GM19193 (cell line): ENCODE results near the gene ASAP2.

Experiments
- POLR2A ChIP-seq: IDR thresholded peaks from 4 replicates; pipeline ENCODE4 v1.6.1; 2011; ENCODE audit not compliant: insufficient read depth, insufficient read length; ENCODE audit errors: extremely low read depth

ASAP2 gene

DNA sequence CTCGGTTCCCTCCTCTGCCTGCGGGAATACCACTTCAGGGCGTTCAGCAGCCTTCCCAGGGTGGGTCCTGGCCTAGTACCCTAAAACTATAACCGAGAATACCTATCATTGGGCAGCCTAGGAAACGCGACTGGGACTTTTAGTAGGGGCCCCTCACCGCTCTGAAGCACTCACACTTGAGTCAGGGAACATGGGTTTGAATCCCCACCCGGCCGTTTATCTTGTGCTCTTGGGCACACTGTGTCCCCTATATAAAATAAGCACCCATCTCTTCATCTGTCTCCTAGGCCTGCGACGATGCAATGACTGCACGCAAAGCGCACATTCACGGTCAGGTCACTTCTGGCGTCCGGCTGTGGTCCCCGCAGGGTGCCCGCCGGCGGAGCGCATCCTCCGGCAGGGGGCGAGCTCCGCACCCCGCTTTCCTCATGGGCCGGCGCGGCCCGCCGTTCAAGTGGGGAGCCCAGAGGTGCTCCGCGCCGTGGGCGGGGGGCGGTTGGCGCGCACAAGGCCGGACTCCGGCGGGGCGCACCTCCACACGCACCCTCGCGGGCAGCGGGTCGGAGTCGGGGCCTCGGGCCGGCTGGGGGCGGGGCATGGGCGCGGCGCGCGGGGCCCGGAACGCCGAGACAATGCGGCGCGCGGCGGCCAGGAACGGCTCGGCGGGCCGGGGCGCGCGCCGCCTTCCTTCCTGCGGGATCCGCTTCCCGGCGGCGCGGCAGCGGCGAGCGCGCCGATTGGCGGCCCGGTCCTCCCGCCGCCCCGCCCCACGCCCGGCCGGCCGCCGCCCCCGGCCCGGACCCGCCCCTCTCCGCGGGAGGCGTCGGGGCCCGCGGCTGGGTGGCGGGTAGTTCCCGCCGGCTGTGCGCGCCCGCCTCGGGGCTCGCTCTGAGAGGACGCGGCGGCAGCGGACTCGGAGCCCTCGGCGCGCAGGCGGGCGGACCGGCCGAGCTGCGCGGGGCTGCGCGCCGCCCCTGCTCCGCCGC, at the start of gene ASAP2:
Gene ASAP2 (plus strand): TSS at position 850 of the 986 bp plus-strand sequence. CDS start 293 bp downstream, outside the sequence.
- no peak for TF ChIP-seq POLR2A

DNA sequence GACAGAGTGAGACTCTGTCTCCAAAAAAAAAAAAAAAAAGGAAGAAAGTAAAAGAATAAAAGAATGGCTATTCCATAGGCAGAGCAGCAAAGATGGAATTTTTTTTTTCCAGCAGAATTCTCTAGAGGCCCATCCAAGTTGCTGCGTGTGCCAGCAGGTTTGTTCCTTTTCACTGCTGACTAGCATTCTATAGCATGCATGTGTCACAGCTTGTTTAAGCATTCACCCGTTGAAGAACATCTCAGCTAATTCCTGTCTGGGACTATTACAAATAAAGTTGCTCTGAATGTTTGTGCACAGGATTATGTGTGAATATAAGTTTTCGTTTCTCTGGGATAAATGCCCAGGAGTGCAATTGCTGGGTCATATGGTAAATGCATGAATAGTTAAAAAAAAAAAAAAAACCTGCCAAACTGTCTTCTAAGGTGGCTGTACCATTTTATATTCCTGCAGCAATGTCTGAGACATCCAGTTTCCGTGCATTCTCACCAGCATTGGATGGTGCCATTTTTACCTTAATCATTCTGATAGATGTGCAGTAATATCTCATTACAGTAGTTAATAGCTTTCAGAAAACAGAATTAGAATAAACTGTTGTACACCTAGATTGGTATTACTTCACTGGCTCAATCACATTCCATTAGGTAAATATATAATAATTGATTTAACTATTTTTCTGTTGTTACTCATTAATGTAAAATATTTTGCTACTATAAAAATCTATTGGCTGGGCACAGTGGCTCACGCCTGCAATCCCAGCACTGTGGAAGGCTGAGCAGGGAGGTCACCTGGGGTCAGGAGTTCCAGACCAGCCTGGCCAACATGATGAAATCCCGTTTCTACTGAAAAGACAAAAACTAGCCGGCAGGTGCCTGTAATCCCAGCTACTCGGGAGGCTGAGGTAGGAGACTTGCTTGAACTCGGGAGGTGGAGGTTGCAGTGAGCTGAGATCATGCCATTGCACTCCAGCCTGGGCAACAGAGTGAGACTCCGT, 47.5 kb upstream of the ASAP2 start:
- TF ChIP-seq POLR2A: no peak

DNA sequence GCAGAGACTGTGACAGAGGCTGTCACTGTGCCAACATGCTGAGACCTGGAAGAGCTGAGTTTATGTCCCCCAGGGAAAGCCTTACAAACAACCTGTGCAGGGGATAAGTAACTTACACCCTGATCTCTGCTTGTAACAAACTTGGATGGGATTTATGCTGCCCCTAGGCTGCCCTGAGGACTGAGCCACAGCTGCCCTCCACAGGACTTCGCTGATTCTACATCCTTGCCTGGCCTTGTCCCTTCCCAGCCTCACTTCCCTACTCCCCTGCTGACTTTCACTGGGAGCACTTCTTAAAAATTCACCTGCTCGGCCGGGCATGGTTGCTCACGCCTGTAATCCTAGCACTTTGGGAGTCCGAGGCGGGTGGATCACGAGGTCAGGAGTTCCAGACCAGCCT, 45.9 kb upstream of the ASAP2 start:
- TF ChIP-seq POLR2A: no peak

DNA sequence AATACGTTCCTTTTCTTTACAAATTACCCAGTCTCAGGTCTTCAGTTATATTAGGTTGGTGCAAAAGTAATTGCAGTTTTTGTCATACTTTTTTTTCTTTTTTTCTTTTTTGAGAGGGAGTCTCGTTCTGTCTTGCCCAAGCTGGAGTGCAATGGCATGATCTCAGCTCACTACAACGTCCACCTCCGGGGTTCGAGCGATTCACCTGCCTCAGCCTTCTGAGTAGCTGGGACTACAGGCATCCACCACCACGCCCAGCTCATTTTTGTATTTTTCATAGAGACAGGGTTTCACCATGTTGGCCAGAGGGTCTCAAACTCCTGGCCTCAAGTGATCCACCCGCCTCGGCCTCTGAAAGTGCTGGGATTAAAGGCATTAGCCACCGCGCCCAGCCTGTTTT, 43.8 kb upstream of the ASAP2 start:
- no peak for TF ChIP-seq POLR2A

DNA sequence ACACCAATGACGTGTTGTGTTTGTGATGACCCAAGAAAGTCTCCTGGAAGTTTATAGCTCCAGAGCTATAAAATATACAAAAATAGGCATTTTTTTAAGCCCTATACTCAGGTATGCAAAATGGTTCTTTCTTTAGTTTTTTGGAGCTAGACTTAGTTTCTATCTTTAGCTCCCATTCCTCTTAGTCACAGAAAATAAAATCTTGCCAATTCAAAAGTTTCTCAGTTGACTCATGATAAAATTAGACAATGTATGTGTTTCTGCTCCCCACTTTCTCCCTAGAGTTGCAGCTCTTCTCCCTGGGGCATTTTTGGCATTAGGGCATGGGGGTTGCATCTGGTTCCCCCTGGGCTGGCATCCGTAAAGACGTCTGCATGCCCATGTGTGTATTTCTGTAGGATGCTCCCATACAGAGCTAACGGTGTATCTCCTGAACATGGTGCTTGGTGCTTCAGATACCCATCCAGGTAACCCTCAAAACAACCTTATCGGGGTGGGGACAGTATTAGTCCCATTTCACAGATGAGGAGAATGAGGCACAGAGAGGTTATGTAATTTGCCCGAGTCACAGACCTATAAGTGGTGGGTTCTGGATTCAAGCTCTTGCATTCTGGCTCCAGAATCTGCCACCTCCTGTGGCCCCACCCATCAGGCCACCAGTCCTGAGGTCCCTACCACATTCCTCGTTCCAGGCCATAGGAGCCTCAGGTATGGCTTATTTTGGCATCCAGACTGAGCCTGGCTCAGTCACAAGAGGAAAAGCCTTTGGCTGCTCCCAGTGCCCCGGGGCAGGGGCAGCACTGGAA, 43.1 kb upstream of the ASAP2 start:
- no peak for TF ChIP-seq POLR2A

DNA sequence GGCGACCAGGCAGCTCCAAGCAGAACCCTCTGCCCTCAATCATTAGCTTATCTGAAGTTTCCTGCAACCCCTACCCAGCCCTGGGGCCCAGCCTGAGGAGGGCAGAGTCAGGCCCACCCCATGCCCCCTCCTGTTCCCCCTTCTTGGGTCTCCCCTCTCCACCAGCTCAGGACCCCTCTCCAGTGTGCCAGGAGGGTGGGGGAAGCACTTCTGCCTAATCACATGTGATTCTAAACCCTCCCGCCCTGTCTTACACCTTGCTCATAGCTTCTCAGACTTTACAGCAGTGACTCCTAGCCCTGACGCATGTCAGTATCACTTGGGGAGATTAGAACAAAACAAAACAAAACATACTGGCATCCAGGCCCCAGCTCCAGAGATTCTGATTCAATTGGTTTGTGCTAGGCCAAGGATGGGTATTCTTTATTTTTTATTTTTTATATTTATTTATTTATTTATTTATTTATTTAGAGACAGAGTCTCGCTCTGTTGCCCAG, 42.5 kb upstream of the ASAP2 start:
- no peak for TF ChIP-seq POLR2A

DNA sequence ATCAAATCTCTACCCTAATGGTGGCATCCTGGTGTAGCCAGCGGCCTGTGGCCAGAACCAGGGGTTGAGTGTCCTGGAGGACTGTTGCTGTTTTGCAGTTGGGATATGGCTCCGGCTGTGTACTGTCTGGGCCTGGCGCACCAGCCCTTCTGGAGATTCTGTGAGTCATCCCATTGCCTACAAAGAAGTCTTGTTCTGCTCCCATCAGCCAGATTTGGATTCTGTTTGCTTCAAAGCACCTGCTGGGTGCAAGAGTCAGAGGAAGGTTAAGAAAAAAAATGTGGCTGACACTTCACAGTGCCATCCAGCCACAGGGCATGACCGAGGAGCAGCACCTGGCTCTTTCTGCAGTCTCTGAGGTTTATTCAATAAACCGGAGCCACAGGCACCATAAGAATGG, 41.0 kb upstream of the ASAP2 start:
- TF ChIP-seq POLR2A: no peak

DNA sequence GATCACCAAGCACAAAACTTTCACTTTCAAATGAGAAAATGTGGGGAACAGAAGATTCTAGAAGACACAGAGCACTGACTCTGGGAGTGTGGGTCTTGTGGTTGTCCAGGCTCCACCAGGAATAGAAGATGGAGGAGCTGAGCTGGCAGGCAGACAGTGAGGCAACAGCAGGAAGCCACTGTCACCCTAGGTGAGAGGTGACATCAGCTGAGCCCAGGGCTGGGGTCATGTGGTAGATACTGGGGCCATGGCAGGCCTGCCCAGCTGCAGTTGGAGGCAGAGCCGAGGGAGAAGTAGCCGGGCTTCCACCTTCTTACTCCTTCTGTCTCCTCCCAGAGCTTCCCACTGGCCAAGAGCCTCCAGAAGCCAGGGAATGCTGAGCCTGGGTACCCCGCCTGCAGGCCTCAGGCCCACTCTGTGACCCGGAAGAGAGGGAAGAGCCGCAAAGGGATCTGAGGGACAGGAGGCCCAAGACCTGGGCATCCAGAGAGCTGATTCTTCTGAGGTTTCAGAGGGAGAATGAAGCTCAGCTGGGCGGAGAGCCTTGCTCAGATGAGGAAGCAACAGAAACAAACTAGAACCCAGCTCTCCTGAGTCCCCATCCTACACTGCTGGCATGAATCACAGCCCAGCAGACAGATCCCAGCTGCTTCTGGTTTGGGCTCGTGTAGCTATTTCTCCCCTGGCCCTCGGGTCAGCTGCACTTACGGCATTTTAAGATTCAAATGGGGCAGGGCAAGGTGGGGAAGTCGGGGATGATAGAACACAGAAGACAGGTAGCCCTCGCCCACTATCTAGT, 39.8 kb upstream of the ASAP2 start:
- TF ChIP-seq POLR2A: no peak

DNA sequence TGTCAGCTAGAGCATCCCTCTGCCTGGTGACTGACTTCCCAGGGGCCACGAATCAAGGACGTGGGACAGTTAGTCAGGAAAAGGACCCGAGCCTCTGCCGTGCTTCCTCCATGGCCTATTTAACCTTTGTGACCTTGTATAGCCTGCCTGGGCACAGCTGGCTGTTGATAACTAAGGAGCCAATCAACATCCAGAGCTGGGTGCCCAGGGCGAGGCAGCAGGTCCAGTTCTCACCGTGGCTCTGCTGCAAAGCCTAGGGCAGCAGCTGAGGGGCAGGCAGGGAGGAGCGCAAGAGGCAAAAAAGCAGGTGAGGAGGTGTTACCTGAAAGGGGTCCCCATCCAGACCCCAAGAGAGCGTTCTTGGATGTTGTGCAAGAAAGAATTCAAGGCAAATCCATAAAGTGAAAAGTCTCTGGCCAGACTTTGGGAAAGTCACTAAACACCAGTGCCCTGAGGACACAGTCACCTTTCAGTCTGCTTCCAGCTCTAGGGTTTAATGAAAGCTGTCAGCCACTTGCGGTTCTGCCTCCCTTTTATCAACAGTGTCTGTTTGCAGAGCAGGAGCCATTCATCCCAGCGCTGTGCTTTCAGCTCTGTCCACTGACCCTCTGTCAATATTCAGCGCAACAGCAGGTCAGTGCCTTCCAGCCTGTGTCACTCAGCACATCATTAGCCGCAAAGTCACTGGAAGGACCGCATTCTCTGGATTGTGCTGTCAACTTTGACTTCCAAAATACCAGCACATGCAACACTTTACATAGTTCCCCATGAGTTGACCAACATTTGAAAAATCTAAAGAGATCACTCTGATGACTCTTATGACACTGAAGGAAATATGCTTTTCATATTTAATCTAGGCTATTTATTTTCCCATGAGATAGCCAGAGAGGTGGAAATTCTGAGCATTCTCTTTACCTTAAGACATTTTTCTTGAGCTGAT, 38.6 kb upstream of the ASAP2 start:
- no peak for TF ChIP-seq POLR2A

DNA sequence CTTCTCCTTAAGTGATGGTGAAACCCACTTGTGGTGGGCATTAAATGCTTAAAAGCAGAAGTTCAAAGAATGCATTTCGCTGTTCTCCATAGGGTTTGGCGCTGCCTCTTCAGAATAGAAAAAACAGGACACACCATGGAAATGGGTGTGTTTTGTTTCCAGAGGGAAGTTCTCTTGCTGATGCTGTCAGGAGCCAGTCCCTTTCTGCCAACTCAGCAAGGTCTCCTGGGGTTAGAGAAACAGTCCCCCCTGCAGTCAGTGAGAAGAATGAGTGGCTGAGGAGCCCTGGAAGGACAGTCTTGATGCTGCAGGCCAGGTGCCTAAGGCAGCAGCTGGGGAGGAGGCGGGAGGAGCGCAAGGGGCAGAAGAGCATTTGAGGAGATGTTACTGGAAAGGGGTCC, 37.8 kb upstream of the ASAP2 start:
- no peak for TF ChIP-seq POLR2A

DNA sequence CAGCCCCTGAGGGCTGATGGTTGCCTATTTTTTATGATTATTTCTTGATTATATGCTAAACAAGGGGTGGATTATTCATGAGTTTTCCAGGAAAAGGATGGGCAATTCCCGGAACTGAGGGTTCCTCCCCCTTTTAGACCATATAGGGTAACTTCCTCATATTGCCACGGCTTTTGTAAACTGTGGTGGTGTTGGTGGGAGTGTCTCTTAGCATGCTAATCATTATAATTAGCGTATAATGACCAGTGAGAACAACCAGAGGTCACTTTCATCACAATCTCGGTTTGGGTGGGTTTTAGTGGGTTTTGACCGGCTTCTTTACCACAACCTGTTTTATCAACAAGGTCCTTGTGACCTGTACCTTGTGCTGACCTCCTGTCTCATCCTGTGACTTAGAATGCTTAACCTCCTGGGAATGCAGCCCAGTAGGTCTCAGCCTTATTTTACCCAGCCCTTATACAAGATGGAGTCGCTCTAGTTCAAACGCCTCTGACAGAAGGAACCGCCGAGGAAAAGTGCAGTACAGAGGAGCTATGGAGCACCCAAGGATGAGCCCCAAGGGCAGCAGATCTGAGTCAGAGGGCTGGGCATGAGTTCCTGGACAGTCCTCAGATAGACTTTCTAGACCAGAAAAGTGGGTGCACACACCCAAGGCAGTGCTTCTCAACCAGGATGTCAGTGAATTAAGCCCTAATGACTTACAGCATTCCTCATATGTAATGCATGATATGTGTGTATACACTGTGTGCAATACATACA, 37.1 kb upstream of the ASAP2 start:
- no peak for TF ChIP-seq POLR2A

DNA sequence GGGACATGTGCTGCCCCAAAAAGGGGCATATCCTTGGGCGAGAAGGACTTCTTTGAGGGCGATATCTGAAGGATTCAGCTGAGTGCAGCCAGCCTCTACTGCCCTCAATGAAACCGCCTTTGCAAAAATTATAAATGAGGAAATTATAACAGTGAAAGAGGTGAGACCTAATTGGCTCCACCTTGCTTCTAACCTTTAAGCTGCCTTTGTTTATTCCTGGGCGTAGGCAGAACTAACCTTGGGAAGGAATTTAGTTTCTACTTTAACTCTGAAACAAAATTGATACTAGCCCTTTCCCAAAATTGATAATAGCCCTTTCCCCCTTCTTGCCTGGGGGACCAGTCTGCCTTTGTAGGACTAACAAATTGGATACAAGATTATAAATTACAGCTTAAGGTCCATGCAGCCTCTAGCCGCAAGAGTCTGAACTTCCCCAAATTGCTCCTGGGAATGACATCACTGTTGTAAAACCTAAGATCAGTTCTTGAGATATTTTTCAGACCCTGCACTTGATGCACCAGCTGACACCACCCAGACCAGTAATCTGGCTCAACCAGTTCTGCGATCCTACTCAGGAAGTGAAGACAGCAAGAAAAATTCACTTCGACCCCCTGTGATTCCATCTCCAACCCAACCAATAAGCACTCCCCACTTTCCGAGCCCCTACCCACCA, 36.0 kb upstream of the ASAP2 start:
- no peak for TF ChIP-seq POLR2A
